ENCODE data around the gene ANGPTL2.

ANGPTL2 gene

GRCh38 chr9:127058011-127058644 lies 64.3 kb downstream of the ANGPTL2 start:
- no peak for TF ChIP-seq CTCF (IDR thresholded peaks at IDR 0.05)

DNA sequence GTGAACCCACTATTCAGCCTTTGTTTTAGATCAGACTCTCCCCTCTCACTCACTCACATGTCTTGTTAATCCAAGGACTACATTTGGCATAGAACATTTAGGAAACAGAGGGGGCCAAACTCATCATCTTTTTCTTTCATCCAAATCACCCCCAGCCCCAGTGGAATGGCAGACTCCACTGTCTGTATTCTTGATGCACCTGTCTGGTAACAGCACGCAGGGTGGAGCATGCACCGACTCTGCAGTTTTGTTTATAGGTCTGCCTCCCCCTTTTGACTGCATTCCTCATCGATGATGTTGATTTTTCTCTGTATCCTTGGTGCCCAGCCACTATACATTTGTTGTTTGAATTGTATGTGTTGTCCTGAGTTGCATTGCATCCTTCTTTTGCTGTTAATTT lies 66.0 kb downstream of the ANGPTL2 start:
- no peak for TF ChIP-seq CTCF (IDR thresholded peaks at IDR 0.05)

DNA sequence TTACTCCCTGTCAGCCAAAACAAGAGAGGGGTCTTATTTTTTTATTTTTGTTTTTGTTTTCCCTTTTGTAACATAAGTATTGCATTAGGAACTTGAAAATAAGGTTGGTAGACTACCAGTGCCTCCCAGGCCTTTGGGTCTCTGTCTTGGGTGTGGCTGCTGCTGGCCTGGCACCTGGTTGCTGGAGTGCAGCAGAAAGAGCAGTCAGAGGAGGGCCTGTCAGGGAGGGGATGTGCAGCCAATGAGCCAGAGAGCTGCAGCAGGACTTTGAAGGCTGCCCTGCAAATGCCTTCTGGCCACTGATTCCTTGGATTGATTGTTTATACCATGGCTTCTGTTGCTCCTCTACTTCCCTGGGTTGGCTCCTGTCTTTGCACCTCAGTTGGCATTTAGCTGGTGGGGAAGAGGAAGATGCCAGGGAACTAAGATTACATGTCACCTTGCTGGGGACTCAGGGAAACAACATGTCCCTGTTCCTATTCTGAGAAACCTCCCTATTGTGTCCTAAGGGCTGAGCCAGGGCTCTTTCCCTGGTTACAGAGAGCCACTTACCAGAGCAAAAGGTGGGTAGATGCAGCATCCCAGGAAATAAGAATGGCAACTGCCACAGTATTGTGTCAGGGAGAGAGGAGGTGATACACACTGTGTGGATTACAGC lies 66.6 kb downstream of the ANGPTL2 start:
- TF ChIP-seq CTCF (IDR thresholded peaks at IDR 0.05): no peak

DNA sequence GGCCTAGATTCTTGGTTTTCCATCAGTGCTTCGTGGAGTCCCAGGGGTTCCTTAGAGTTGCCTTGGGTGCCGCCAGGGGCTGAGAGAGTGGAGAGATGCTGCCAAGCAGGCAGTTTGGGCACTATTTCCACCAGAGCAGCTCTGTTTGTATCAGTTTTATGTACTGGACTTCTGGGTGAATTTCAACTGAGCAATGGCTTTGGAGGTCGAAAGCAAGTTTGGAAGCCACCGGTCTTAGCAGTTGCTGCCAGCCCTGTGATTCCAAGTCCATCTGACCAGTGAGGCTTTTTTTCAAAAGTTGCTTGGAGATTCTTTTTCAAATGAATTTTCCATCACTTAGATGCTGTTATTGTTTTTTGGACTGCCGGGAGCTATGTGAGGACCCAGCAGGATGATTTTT lies 68.5 kb downstream of the ANGPTL2 start:
- TF ChIP-seq CTCF (IDR thresholded peaks at IDR 0.05): no peak

DNA sequence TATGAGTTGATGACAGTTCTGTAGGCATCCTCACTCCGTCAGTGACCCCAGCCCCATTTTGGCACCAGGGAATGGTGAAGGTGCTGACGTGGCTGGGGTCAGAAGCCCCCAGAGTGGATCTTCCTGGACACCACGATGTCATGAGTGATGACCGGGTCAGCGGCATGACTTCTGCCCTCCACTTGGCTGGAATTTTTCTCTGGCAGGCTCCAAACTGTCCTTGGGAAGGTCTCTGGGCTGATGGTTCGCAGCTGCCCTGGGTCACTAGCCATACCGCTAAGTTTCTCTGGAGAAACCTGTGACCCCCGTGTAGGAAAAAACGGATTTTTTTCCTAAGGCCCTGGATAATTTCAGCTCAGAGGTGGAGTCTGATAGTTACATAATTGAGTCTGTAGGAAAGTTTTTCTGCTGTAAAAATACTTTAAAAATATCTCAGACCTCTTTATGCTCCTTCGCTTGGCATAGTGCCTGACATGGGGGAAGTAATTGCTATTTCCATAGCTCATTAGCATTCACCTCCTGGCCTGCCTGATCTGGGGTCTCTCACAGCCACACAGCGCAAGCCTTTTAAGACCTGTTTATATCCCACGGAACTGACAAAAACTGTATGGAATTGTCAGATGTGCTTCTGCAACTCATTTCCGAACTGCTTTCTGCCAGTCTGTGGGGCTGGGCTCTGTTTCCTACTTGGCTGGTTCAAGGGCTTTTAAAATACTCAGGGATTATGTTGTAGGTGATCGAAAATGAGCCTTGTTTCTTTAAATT lies 69.2 kb downstream of the ANGPTL2 start:
- TF ChIP-seq CTCF (IDR thresholded peaks at IDR 0.05): no peak

DNA sequence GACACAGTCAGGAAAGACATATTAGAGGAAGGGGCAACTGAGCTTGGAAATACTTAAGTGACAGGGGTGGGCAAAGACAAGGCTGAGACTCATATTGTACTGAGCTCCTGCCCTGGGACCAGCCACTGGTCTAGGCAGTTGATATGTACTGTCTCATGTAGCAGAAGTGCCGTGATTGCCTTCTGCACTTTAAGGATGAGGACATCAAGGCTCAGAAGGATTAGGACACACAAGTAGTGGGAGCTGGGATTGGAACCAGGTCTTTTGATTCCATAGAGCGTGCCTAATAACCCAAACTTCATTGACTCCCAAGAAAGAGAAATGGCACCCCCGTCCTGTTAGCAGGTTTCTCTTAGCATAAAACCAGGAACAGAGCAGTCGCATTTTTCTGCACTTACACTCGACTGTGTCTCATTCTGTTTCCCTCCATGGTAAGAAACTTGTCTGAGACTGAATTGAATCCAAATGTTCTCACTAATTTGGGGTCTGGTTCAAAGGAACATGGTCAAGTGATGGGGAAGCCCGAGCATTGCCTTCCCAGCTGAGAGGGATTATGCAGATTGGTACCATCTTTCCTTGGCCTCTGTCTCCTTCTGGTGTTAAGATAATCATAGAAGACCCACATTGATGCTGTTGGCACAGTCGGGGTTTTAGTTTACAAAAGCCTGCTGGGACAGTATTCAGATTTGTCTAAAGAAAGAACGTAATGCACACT lies 70.4 kb downstream of the ANGPTL2 start:
- TF ChIP-seq CTCF (IDR thresholded peaks at IDR 0.05): no peak

GRCh38 chr9:127050591-127051001 lies 71.8 kb downstream of the ANGPTL2 start:
- no peak for TF ChIP-seq CTCF (IDR thresholded peaks at IDR 0.05)
